Retinal pigment epithelial cell (primary cell): ENCODE results near the gene APP.
A peak's percentile ranks its signal among the peaks of the same experiment; 100 is the strongest.

Experiments used
- DNase-seq: peaks from one replicate; pipeline ENCODE4 v3.0.0-alpha.2; 2010; ENCODE audit warnings: low read depth
- H3K4me3 ChIP-seq: 2 replicates; pipeline ENCODE4 v1.5.1; 2011; ENCODE audit warnings: mild to moderate bottlenecking, low read length, control low read depth, moderate library complexity
- TF ChIP-seq, protein P1 (sequence below): conservative IDR thresholded peaks from 2 replicates; pipeline ENCODE4 v1.5.1; 2011; ENCODE audit warnings: low read depth, low read length, control low read depth, inconsistent platforms

Gene APP

GRCh38 chr21:26001356-26001755 lies 169.2 kb downstream of the APP start:
- no peak for DNase-seq
- TF ChIP-seq, protein P1, sequence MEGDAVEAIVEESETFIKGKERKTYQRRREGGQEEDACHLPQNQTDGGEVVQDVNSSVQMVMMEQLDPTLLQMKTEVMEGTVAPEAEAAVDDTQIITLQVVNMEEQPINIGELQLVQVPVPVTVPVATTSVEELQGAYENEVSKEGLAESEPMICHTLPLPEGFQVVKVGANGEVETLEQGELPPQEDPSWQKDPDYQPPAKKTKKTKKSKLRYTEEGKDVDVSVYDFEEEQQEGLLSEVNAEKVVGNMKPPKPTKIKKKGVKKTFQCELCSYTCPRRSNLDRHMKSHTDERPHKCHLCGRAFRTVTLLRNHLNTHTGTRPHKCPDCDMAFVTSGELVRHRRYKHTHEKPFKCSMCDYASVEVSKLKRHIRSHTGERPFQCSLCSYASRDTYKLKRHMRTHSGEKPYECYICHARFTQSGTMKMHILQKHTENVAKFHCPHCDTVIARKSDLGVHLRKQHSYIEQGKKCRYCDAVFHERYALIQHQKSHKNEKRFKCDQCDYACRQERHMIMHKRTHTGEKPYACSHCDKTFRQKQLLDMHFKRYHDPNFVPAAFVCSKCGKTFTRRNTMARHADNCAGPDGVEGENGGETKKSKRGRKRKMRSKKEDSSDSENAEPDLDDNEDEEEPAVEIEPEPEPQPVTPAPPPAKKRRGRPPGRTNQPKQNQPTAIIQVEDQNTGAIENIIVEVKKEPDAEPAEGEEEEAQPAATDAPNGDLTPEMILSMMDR = no peak
- no peak overlapping the region for H3K4me3 ChIP-seq

DNA sequence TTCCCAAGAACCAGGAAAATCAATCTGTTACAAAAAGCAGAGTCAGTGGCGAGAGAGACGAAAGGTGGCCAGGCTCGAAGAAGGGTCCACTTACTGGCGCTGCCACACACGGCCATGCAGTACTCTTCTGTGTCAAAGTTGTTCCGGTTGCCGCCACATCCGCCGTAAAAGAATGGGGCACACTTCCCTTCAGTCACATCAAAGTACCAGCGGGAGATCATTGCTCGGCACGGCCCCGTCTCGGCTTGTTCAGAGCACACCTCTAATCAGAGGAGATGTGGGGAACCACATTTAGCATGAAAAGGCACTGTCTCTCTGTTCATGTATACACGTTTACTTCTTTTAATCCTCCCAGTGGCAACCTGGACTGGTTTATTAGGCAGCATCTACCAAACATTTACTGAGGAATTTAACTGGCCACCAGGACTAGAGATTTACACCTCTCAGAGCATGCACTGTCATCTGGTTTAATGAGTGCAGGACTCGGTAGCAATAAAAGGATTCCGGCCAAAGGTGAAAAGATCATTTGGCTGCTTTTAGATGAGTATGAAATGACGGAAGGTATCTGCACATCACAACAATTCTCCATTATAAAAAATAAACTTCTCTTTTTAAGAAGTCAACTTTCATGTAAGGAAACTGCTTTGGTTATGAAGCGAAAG lies 170.5 kb downstream of the APP start:
- DNase-seq = no peak
- TF ChIP-seq, protein P1 = no peak
- no peak overlapping the region for H3K4me3 ChIP-seq

GRCh38 chr21:25997788-25998611 lies 172.6 kb downstream of the APP start:
- H3K4me3 ChIP-seq = no peak overlapping the region
- peak; percentile 86 for DNase-seq
- TF ChIP-seq, protein P1 = no peak

- TF ChIP-seq, protein P1 = no peak
- no peak for DNase-seq
- no peak overlapping the region for H3K4me3 ChIP-seq
Observed at GRCh38 chr21:25995278-25995677, 175.3 kb downstream of the APP start.

GRCh38 chr21:25994758-25995163 lies 175.8 kb downstream of the APP start:
- no peak for DNase-seq
- TF ChIP-seq, protein P1 = no peak
- H3K4me3 ChIP-seq = no peak overlapping the region

DNA sequence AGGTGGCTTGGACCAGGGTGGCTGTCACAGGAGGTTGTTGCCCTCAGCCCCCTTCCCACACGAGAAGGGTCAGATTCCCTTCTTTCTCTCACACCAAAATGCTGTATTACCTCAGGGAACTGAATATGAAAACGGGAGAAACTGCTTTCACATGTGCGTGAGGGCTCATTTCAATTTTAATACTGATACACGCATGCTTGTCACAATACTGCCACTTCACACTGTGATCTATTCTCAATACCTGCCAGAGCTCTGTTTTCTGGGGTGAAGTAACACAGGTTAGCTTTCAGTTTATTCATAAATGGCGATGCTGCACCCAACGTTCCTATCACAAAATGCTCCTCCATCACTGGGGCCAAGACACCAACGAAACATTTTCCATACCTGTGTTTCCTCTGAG lies 181.8 kb downstream of the APP start:
- H3K4me3 ChIP-seq = no peak overlapping the region
- no peak for DNase-seq
- TF ChIP-seq, protein P1 = no peak

DNA sequence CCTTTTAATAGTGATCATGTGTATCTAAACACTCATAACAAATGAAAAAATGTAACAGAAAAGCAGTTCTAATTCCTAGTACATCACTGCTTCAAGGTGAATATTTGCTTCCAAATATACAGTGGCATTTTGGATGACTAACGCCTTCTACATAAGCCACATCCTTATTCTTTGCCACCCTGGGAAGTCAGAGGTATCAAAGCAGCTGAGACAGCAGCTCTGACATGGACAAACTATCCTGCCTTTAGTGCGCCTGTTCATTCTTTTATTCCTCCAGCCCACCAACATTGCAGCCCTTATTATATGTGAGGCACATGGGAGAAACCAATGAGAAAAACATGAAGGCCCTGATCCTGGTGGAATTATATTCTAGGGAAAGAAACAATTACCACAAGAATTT lies 183.0 kb downstream of the APP start:
- TF ChIP-seq, protein P1 = no peak
- DNase-seq = no peak
- H3K4me3 ChIP-seq = no peak overlapping the region
